NCI-H1092 (cell line): Measurements from ENCODE around the gene SFT2D2.

Experiments
- DNase-seq: peaks from one replicate; lab custom pipeline; 2025; lab: John Stamatoyannopoulos, UW

Gene SFT2D2

GRCh38 chr1:168265596-168265995 lies 39.8 kb downstream of the SFT2D2 start:
- DNase-seq = no peak

GRCh38 chr1:168266644-168267186 lies 40.9 kb downstream of the SFT2D2 start:
- no peak for DNase-seq

DNA sequence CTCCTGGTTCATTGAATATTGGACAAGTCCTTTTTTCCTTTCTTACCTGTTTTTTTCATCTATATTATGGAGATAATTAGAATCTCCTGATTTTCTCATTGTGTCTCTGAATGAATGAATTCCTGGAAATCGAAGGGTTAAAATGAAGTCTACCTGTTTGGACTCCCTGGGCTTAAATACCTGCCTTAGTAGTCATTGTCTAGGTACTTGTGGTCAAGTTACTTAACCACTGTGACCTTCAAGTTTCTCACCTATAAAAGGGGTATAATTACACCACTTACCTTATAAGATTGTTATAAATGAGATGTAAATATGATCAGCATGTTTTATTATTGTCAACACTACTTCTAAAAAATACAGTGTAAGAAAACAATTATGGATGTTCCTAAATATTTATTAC lies 45.8 kb downstream of the SFT2D2 start:
- no peak for DNase-seq

- no peak for DNase-seq
Measured at GRCh38 chr1:168273575-168273974, 47.8 kb downstream of the SFT2D2 start.

DNA sequence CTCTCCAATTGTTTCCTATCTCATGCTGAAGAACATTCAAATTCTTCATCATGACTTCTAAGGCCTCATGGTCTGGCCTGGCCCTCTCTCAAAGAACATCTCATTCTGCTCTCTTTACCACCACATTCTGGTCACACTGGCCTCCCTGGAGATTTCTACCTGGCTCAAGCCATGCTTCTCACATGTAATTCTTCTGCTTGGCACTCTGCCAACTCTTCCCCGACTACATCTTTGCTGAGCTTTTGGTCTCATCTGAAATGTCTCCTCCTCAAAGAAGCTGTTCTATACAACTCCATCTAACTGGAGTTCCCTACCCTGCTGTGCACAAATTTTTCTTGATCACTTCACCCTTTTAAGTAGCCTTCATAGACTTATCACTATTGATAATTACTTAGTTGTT lies 53.4 kb downstream of the SFT2D2 start:
- no peak for DNase-seq

- DNase-seq = no peak
Measured at GRCh38 chr1:168280296-168280927, 54.6 kb downstream of the SFT2D2 start, which contains the start of gene TBX19. TBX19 (plus strand) TSS chr1:168280877; CDS start chr1:168281091, 214 bp downstream.

- no peak for DNase-seq
Measured at GRCh38 chr1:168281603-168282325, 56.0 kb downstream of the SFT2D2 start.

- DNase-seq = no peak
Measured at GRCh38 chr1:168285521-168285790, 59.7 kb downstream of the SFT2D2 start.

DNA sequence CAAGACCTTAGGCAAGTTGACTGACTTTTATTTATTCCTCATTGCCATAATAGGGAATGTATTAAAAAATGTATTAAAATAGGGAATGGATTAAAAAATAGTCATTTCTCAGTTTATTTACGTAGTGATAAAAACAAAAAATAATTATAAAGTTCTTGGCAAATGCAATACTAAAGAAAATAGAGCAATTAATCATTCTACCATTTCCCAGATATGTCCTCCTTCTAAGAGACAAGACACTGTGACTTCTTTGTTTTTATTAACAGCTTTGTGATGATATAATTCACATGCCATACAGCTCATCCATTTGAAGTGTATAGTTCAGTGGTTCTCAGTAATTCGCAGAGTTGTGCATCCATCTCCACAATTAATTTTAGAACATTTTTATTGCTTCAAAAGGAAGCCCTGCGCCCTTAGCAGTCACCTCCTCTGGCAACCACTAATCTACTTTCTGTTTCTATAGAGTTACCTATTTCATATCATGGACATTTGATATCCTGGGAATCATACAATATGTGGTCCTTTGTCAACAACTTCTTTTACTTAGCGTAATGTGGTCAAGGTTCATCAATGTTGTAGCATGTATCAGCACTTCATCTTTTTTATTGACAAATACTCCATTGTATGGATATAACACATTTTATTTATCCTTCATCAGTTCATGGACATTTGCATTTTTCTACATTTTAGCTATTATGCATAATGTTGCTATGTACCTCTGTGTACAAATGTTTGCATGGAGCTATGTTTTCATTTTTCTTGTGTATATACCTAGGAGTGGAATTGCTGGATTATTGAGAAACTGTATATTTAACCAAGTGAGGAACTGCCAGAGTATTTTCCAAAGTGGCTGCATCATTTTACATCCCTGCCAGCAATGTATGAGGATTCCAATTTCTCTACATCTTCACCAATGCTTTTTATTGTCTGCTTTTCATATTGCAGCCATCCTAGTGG lies 60.4 kb downstream of the SFT2D2 start:
- DNase-seq = no peak

DNA sequence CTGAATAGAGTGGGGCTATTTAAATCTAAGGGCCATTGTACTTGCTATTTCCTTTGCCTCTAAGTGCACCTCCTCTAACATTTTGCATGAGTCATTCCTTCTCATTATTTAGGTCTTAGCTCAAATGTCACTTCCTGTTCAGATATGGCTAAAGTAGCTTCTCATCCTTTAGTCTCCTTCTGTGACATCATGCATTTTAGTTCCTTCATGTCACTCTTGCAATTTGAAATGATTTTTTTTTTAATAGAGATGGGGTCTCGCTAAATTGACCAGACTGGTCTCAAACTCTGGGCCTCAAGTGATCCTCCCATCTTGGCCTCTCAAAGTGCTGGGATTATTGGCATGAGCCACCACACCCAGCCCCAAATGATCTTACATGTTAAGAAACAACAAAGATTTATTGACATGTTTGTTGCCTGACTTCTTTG lies 61.4 kb downstream of the SFT2D2 start:
- no peak for DNase-seq

DNA sequence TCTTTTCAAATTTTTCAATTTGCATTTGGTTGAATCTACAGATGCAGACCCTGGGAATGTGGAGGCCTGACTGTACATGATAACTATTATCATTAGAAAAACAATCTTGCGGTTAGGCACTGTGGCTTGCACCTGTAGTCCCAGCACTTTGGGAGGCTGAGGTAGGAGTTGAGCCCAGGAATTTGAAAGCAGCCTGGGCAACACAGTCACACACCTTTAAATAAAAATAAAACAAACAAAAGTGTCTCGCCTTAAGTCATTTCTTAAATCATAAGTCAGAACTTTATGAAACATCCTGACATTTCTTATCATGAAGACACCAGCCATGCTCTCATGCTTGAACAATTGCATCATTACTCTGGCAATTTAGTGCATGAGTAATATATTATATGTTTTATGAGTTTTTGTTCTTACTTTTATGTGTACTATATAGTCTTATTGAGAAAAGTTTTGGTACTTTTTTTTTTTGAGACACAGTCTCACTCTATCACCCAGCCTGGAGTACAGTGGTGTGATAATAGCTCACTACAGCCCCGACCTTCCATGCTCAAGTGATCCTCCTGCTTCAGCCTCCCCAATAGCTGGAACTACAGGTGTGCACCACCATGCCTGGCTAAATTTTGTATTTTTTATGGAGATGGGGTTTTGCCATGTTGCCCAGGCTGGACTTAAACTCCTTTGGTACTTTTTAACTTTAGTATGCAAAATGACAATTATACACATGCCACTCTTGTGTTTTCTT lies 62.7 kb downstream of the SFT2D2 start:
- DNase-seq = no peak

GRCh38 chr1:168291222-168291837 lies 65.5 kb downstream of the SFT2D2 start:
- peak; percentile 71 for DNase-seq

GRCh38 chr1:168293356-168293755 lies 67.6 kb downstream of the SFT2D2 start:
- no peak for DNase-seq

DNA sequence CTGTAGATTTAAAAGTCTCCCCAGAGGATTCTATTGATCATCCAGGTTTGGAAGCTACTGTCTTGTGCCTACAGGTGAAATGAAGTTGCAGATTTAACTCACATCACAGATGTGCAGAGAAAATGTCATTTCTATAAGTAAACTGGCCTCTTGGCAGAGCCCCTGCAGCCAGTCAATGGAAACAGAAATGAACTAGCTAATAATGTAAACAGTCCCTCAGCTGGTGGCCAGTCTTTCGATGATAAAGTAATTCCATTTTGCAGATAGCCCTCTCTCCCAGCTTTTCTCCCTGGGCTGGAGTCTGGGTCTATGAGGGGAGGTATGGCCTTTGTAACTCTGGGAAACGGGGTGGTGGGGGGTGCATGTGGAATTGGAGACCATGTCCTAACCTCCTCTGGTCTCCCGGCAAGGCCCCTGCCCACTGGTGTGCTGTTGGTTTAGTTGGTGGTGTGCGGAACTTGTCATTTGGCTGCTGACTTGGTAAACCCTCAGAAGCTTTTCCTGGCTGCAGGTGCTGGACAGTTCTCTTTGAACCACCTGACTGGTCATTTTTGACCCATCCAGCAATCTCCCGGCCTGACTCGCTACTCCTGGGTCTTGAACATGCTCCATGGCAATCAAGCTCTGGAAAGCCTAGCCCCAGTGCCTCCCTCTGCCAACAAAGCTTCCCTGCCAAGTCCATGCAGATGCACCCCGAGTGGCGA lies 69.8 kb downstream of the SFT2D2 start:
- DNase-seq = no peak

GRCh38 chr1:168297019-168297730 lies 71.4 kb downstream of the SFT2D2 start:
- DNase-seq = no peak

- DNase-seq = no peak
Measured at GRCh38 chr1:168298446-168298845, 72.6 kb downstream of the SFT2D2 start.

DNA sequence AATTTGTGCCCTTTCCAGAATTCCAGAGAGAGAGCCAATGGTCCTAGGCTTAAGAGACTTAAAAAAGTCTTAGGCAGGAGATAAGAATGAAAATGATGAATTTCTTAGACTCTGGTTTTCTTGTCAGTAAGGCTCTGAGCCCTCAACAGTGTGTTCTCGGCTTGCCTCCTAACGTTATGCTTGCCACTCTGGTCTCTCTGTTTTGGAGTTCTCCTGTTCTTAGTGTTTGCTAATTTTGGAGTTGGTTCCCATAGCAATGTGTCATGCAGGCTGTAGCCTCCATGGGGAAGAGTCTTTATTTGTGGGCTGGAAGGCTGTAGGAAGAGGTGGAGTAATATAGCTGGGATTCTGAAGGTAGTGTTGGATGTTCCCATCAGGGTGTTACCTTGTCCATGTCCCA lies 74.8 kb downstream of the SFT2D2 start:
- DNase-seq = no peak

DNA sequence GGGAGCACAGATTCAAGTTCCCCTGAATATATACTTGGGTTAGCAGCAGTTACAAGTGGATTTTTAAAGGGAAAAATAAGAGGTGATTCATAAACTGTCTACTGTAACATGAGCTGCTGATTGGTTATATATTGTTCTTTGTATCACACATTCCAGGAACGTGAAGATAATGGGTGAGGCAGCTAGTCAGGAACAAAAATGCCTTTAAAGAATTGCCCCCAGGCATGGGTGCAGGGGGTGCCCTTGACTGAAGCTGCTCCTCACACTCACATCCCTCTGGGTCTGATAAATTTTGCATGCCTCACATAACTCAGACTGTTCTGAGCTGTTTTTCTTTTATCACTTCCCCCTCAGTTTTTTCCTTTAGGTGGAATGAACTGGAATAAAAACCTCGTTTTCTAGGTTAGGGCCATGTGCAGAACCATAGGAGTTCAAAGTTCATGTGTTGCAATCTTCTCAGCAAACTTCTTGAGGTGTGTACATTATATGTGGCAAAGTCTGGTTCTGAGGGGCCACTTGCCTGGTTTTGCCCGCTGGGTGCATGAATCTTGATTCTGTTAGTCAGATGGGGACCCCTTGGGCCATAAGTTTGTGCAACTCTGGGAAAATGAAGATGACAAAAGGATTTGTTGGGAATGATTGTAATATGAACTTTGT lies 76.0 kb downstream of the SFT2D2 start:
- no peak for DNase-seq
